Measurements from ENCODE around the gene PELI3.

GRCh38 chr11:66484806-66485380, 18.2 kb downstream of the PELI3 start:
- TF ChIP-seq POLR2A (IDR thresholded peaks at IDR 0.05) (no peak), CTCF (IDR thresholded peaks at IDR 0.05) (no peak)

Data from uterus (tissue), 2 donors.